GM19372 (cell line): ENCODE data around the gene LEO1.

Experiments
- ATAC-seq: cut with Tn5 transposase; IDR thresholded peaks from one replicate; pipeline ENCODE4 v1.9.1; 2021; ENCODE audit warnings: mild to moderate bottlenecking, low read depth, moderate library complexity; ENCODE audit not compliant: unreplicated experiment

The LEO1 gene

GRCh38 chr15:51935466-51936104, 36.0 kb downstream of the LEO1 start:
- ATAC-seq = peak; percentile 90

GRCh38 chr15:51932161-51932560, 39.4 kb downstream of the LEO1 start:
- ATAC-seq = no peak

- ATAC-seq = no peak
Observed at GRCh38 chr15:51931638-51932037, 39.9 kb downstream of the LEO1 start.

- no peak for ATAC-seq
Observed at GRCh38 chr15:51931016-51931415, 40.6 kb downstream of the LEO1 start.

- ATAC-seq = no peak
Observed at GRCh38 chr15:51926809-51927208, 44.8 kb downstream of the LEO1 start.

- no peak for ATAC-seq
Observed at GRCh38 chr15:51924156-51925068, 47.2 kb downstream of the LEO1 start.

GRCh38 chr15:51917493-51917892, 54.1 kb downstream of the LEO1 start:
- no peak for ATAC-seq

GRCh38 chr15:51912528-51912927, 59.0 kb downstream of the LEO1 start:
- ATAC-seq = no peak

GRCh38 chr15:51909584-51909983, 62.0 kb downstream of the LEO1 start:
- ATAC-seq = no peak

- no peak for ATAC-seq
Observed at GRCh38 chr15:51908316-51908715, 63.3 kb downstream of the LEO1 start.

- no peak for ATAC-seq
Observed at GRCh38 chr15:51907136-51907862, 64.3 kb downstream of the LEO1 start.

GRCh38 chr15:51904931-51905330, 66.6 kb downstream of the LEO1 start:
- no peak for ATAC-seq

GRCh38 chr15:51904421-51904820, 67.2 kb downstream of the LEO1 start:
- no peak for ATAC-seq

GRCh38 chr15:51889486-51889885, 82.1 kb downstream of the LEO1 start:
- no peak for ATAC-seq

- no peak for ATAC-seq
Observed at GRCh38 chr15:51888593-51889195, 82.9 kb downstream of the LEO1 start.
